Mucosa of stomach (tissue), 1 donor: ENCODE measurements around the gene BFSP2.

Experiments used
- H3K27me3 ChIP-seq: one replicate; pipeline ENCODE4 v1.7.0; 2013; ENCODE audit warnings: mild to moderate bottlenecking, low read length; ENCODE audit not compliant: control insufficient read depth, insufficient read depth
- H3K36me3 ChIP-seq: one replicate; pipeline ENCODE4 v1.7.0; 2013; ENCODE audit warnings: low read length; ENCODE audit not compliant: control insufficient read depth, insufficient read depth
- H3K4me1 ChIP-seq: one replicate; pipeline ENCODE4 v1.7.0; 2013; ENCODE audit warnings: mild to moderate bottlenecking, low read length; ENCODE audit not compliant: control insufficient read depth, insufficient read depth
- H3K4me3 ChIP-seq: one replicate; pipeline ENCODE4 v1.7.0; 2013; ENCODE audit warnings: low read length
- H3K9ac ChIP-seq: one replicate; pipeline ENCODE4 v1.7.0; 2013; ENCODE audit warnings: mild to moderate bottlenecking, low read length, moderate library complexity
- H3K9me3 ChIP-seq: one replicate; pipeline ENCODE4 v1.7.0; 2013; ENCODE audit warnings: mild to moderate bottlenecking, low read length, moderate library complexity; ENCODE audit not compliant: control insufficient read depth
- donor health status: Pancreatic carcinoma.

Gene BFSP2

DNA sequence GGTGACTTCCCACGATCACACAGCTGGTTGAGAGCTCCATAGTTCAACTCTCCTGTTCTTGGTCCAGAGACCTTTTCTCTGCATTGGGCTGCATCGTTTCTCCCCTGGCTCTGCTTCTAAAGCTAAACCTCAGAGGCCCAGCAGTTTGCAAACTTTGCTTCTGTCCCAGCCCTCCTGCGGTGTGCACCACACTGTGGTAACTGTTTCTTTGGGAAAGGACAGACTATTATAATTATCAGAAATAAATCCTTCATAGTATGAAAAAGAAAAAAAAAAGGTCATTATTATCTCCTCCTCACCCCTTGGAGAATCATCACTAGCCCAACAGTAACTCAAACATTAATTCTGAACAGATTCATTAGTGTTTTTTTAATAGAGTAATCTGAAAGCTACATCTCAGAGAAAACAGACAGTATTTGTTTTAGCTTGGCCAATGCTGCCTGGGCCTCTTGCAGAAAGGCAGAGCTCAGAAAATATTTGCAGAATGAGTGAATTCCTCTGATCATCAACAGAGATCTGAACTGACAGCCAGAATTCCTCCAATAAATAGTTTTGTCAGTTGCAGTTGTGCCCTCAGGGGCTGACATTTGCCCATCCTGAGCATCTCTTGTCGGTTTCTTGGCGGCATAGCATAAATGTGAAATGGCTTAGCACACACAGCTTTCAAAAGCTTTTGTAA lies 52.9 kb downstream of the BFSP2 start:
- H3K9ac ChIP-seq, result no peak overlapping the region
- no peak overlapping the region for H3K4me3 ChIP-seq
- H3K36me3 ChIP-seq, result no peaks in the 10 kb centered on the region
- H3K27me3 ChIP-seq, result no peaks in the 10 kb centered on the region
- H3K4me1 ChIP-seq, result peaks cover 7% of the 10 kb centered on the region
- H3K9me3 ChIP-seq, result no peaks in the 10 kb centered on the region

DNA sequence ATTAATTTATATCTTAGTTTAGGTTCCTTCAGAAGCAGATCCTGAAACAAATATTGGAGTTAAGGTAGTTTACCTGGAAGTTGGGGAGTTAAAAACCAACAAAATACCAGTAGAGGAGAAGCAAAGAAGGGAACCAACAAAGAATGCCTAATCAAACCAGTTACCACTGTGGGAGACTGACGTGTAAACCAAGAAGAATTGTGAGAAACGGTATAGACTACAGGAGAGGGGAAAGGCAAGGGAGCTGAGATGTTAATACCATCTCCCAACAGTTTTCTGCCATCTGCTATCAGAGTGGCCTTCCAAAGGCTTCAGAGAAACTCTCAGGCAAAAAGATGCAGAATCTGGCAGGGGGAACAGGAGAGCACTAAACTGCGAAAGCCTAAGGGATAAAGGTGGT lies 53.5 kb downstream of the BFSP2 start:
- Histone ChIP-seq H3K4me3 (no peak overlapping the region), H3K9me3 (no peaks in the 10 kb centered on the region), H3K9ac (no peak overlapping the region), H3K4me1 (peaks cover 7% of the 10 kb centered on the region), H3K27me3 (no peaks in the 10 kb centered on the region), H3K36me3 (no peaks in the 10 kb centered on the region)

DNA sequence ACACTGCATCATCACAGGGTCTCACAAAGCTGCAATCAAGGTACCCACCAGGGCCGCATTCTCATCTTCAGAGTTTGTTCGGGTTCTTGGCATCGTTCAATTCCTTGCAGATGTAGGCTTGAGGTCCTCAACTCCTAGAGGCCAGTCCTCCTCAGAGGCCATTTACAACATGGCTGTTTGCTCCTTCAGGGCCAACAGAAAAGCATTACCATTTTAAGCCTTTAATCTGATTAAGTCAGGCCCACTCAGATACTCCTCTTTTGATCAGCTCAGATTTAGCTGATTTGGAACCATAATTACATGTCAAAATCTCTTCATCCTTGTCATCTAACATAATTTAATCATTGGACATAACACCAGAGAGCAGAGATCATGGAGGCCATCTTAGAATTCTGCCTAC lies 55.4 kb downstream of the BFSP2 start:
- H3K27me3 ChIP-seq, result no peaks in the 10 kb centered on the region

DNA sequence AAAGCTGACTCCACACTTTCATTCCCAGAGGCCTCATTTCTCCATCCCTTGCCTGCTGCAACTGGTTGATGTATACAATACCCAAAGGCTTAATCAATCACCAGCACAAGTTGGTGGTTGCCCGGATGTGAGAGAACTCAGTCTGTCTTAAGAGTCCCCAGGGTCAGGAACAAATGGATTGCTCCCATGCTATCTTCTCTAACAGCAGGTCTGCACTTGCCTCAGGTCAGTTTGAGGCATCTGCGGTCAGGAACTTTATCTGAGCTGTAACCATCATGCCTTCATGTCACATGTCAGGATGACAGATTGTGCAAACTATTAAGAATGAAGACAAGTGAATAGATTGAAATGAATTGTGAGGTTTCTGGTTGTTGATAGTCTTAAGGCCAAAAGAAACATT lies 56.1 kb downstream of the BFSP2 start:
- no peaks in the 10 kb centered on the region for H3K36me3 ChIP-seq
- H3K4me3 ChIP-seq, result no peak overlapping the region
- H3K9ac ChIP-seq, result no peak overlapping the region
- peaks cover 22% of the 10 kb centered on the region for H3K4me1 ChIP-seq
- H3K27me3 ChIP-seq, result no peaks in the 10 kb centered on the region
- H3K9me3 ChIP-seq, result no peaks in the 10 kb centered on the region

More for the DNA sequence above, 55.4 kb downstream of the BFSP2 start:
- Histone ChIP-seq H3K4me1 (peaks cover 15% of the 10 kb centered on the region), H3K36me3 (no peaks in the 10 kb centered on the region), H3K4me3 (no peak overlapping the region), H3K9me3 (no peaks in the 10 kb centered on the region), H3K9ac (no peak overlapping the region)

DNA sequence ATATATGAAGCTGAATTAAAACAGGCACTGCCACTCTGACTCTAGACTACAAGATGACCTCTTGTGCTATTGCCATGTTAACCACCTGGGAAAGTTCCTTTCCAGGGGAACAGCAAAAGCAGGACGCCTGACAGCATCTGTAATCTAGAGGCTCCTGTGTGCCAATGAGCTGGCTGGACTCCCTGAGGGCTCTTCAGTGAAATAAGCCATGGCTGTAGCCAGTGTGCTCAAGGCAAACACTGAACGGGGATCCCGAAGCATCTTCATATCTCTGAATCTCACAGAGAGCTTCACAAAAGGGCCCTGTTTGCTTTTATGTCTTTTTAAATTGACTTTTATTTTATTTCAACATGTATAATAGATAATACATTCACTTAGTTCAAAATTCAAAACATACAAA lies 57.2 kb downstream of the BFSP2 start:
- Histone ChIP-seq H3K9ac (no peak overlapping the region), H3K4me1 (peaks cover 24% of the 10 kb centered on the region), H3K36me3 (no peaks in the 10 kb centered on the region), H3K27me3 (no peaks in the 10 kb centered on the region), H3K4me3 (no peak overlapping the region), H3K9me3 (no peaks in the 10 kb centered on the region)

DNA sequence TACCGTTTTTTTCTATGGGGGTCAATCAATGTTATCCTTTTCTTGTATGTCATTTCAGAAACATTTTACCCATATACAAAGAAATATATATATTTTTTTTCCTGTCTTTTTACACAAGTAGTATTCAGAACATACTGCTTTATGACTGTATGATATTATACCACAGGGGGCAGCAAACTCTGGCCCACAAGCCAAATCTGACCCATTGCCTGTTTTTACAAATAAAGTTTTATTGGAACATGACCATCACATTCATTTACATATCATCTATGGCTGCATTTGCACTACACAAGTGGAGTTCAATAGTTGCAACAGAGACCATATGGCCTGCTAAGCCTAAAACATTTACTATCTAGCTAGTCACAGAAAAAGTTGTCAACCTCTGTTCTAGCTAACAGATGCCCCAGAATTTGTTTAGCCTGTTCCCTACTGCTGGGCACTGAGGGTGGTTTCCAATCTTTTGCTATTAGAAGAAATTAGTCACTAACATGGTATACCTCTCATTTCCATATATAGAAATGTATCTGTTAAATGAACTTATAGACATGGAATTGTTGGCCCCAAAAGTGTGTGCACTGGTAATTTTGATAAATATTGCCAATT lies 57.7 kb downstream of the BFSP2 start:
- H3K36me3 ChIP-seq, result no peaks in the 10 kb centered on the region
- H3K27me3 ChIP-seq, result no peaks in the 10 kb centered on the region
- H3K4me1 ChIP-seq, result peaks cover 19% of the 10 kb centered on the region
- no peak overlapping the region for H3K4me3 ChIP-seq
- H3K9me3 ChIP-seq, result no peaks in the 10 kb centered on the region
- no peak overlapping the region for H3K9ac ChIP-seq

DNA sequence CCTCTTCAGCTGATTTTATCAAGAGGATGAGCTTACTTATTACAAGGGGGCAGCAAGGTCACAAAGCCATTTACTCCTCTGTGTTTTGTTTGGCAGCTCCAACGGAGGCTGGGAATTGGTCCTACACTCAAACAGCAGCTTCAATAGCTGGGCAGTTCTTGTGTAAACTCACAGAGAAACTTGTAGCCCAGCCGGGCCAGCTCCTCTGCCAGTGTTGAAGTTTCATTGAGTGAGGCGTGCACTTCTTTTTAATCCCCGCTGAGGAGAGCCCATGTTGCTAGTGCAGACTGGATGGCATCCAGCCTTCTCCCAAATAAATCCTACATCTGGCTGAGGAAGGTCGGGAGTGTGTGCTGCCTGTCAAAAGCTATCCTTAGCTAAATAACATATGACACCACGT lies 59.5 kb downstream of the BFSP2 start:
- Histone ChIP-seq H3K4me3 (no peak overlapping the region), H3K27me3 (no peaks in the 10 kb centered on the region), H3K9me3 (no peaks in the 10 kb centered on the region), H3K36me3 (no peaks in the 10 kb centered on the region), H3K9ac (no peak overlapping the region), H3K4me1 (peaks cover 17% of the 10 kb centered on the region)

DNA sequence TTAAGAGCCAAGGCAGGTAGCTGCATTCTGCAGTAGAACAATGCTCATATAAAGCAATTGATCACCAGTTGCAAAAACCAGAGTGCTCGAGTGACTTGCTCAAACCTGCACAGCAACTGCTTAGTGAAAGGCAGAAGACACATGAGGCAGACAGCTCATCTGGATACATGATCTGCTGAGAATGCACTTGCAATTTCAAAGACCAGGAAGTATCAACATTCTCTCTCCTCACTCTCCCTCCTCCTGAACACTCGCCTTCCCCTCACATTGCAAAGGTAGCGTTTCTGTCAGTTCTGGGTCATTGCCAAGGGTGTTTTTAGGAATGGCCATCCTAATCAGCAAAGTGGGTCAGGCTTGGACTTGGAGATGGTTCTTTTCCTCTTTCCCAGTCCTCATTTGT lies 61.0 kb downstream of the BFSP2 start:
- no peaks in the 10 kb centered on the region for H3K27me3 ChIP-seq
- H3K36me3 ChIP-seq, result no peaks in the 10 kb centered on the region
- H3K9ac ChIP-seq, result no peak overlapping the region
- no peak overlapping the region for H3K4me3 ChIP-seq
- H3K9me3 ChIP-seq, result no peaks in the 10 kb centered on the region
- peaks cover 17% of the 10 kb centered on the region for H3K4me1 ChIP-seq

DNA sequence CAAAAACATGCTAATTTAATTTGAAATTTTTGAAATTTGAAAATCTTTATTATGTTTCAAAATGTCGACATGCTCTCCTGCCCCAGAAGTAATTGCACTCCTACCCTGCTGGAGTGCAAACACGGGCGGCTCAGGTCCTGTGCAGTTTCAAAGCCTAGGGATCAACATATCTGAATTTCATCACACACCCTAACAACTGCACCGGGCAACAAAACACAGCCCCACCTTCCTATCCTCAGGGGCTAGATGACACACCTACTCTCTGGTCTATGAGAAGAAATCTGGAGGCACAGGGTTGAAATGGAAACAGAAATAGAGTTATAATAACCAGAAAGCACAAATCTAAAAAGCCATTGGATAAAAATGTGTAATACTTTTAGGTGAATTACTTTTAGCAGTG lies 61.4 kb downstream of the BFSP2 start:
- no peak overlapping the region for H3K9ac ChIP-seq
- no peak overlapping the region for H3K4me3 ChIP-seq
- peaks cover 17% of the 10 kb centered on the region for H3K4me1 ChIP-seq

DNA sequence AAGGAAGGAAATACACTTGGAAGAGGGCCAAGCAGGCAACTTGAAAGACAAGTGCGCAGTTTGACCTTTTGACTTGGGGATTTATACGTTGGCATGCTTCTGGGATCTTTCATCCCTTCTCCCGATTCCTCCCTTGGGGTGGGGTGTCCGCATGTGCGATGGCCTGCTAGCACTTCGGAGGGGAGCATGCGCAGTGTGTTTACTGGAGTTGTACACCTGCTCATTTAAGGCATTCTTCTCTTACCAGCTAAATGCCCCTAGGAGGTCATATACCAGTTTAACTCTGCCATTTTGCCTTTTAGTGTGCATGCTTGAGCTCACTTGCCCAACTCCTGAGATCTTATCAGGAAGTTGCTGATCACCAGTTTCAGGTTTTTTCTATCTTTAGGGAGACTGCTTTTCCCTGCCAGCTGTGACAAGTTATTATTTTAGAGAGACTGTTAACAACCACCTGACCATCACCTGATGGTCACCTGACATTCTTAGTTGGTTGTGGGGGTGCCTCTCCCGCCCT lies 63.5 kb downstream of the BFSP2 start:
- no peaks in the 10 kb centered on the region for H3K9me3 ChIP-seq
- no peaks in the 10 kb centered on the region for H3K36me3 ChIP-seq
- H3K9ac ChIP-seq, result no peak overlapping the region
- H3K4me1 ChIP-seq, result peaks cover 17% of the 10 kb centered on the region
- no peaks in the 10 kb centered on the region for H3K27me3 ChIP-seq
- no peak overlapping the region for H3K4me3 ChIP-seq

More for the DNA sequence above, 61.4 kb downstream of the BFSP2 start:
- H3K27me3 ChIP-seq, result no peaks in the 10 kb centered on the region
- no peaks in the 10 kb centered on the region for H3K9me3 ChIP-seq
- H3K36me3 ChIP-seq, result no peaks in the 10 kb centered on the region

DNA sequence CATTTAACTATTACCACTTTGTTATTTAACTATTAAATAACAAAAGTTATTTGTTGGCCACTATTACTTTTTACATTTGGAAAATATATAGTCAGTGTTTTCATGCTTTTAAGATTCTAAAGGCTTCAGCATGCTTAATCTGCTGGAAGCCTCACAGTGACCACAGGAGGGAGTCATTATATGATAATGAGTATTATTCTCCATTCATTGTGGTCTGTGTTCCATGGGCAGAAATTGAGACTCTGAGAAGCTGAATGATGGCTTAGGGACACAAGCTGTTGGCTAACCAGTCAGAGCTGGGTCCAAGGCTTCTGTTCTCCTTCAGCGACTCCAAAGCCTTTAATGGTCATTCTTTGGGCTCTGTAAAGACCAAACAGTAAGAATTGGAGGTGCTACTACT lies 64.7 kb downstream of the BFSP2 start:
- Histone ChIP-seq H3K4me1 (peaks cover 13% of the 10 kb centered on the region), H3K4me3 (no peak overlapping the region), H3K9ac (no peak overlapping the region)

DNA sequence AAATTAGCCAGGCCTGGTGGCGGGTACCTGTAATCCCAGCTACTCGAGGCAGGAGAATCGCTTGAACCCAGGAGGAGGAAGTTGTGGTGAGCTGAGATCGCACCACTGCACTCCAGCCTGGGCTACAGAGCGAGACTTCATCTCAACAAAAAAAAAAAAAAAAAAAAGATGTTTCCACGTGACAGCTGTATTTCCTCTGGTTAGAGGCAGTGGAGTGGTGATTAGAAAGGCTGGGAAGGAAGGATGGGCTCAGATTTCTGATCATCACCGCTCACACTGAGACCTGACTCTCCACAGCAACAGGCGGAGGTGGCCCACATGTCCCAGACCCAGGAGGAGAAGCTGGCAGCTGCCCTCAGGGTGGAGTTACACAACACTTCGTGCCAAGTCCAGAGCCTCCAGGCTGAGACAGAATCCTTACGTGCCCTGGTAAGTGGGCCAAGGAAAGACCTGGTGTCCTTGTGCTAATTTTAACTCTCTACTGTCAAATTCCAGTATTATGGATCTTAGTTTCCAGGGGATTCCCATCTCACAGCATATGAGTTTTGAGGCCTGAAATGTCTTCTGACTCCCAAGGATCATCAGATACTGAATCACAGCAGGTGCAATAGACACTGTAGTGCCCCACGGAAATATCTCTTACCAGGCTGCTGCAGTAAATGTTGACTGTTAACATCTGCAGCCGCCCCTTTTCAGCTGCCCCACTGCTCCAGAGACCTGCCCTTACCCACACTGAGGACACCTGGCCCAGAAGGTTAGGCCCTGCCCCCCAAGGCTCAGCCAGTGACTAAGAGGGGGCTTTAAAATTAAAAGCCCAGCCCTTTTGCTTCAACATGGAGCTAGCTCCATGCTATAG lies 66.9 kb downstream of the BFSP2 start:
- H3K4me1 ChIP-seq, result no peaks in the 10 kb centered on the region
- H3K9ac ChIP-seq, result no peak overlapping the region
- H3K4me3 ChIP-seq, result no peak overlapping the region
- no peaks in the 10 kb centered on the region for H3K9me3 ChIP-seq
- H3K36me3 ChIP-seq, result no peaks in the 10 kb centered on the region
- no peaks in the 10 kb centered on the region for H3K27me3 ChIP-seq

More for the DNA sequence above, 64.7 kb downstream of the BFSP2 start:
- no peaks in the 10 kb centered on the region for H3K36me3 ChIP-seq
- H3K27me3 ChIP-seq, result no peaks in the 10 kb centered on the region
- no peaks in the 10 kb centered on the region for H3K9me3 ChIP-seq
